OCI-LY1 (cell line): Measurements from ENCODE around the gene SLC17A9.

Experiments used
- H2AFZ ChIP-seq: fragments of 200-600 bp; sonication (generic), shearing (Covaris generic); 2 replicates; pipeline ENCODE4 v1.6.0; 2014; ENCODE audit warnings: antibody characterized with exemption, mild to moderate bottlenecking, low read length
- H3F3A ChIP-seq: fragments of 200-600 bp; sonication (generic), shearing (Covaris generic); 2 replicates; pipeline ENCODE4 v1.6.0; 2014; ENCODE audit warnings: mild to moderate bottlenecking, antibody characterized with exemption, low read length, moderate library complexity; ENCODE audit not compliant: insufficient read depth
- H3K27ac ChIP-seq: fragments of 200-600 bp; sonication (generic); 2 replicates; pipeline ENCODE4 v1.5.1; 2014; ENCODE audit warnings: low read length, mixed run types, mild to moderate bottlenecking, low read depth; ENCODE audit not compliant: poor library complexity, severe bottlenecking
- H3K27me3 ChIP-seq: fragments of 200-600 bp; sonication (generic); 2 replicates; pipeline ENCODE4 v1.6.0; 2014; ENCODE audit warnings: antibody characterized with exemption, mild to moderate bottlenecking, low read length, moderate library complexity; ENCODE audit not compliant: insufficient read depth
- H3K36me3 ChIP-seq: fragments of 200-600 bp; sonication (generic); 2 replicates; pipeline ENCODE4 v1.6.1; 2014; ENCODE audit warnings: mild to moderate bottlenecking, antibody characterized with exemption, low read length, moderate library complexity, mixed read lengths; ENCODE audit not compliant: insufficient read depth
- H3K4me1 ChIP-seq: fragments of 200-600 bp; sonication (generic); 2 replicates; pipeline ENCODE4 v1.5.1; 2014; ENCODE audit warnings: mild to moderate bottlenecking, low read length, moderate library complexity; ENCODE audit not compliant: insufficient read depth, severe bottlenecking
- H3K4me2 ChIP-seq: fragments of 200-600 bp; sonication (generic), shearing (Covaris generic); 2 replicates; pipeline ENCODE4 v1.6.1; 2014; ENCODE audit warnings: low read length
- H3K4me3 ChIP-seq: fragments of 200-600 bp; sonication (generic); 2 replicates; pipeline ENCODE4 v1.5.1; 2014; ENCODE audit warnings: low read length, low read depth, mild to moderate bottlenecking, mixed read lengths; ENCODE audit not compliant: poor library complexity, severe bottlenecking
- H3K79me2 ChIP-seq: fragments of 200-600 bp; shearing (Covaris generic); 2 replicates; pipeline ENCODE4 v1.6.1; 2016; ENCODE audit warnings: mixed run types, low read length, mixed read lengths; ENCODE audit not compliant: insufficient read depth
- H3K9ac ChIP-seq: fragments of 200-600 bp; sonication (generic), shearing (Covaris generic); 2 replicates; pipeline ENCODE4 v1.6.1; 2014; ENCODE audit warnings: mild to moderate bottlenecking, low read length, mixed read lengths
- H3K9me2 ChIP-seq: fragments of 200-600 bp; sonication (generic), shearing (Covaris generic); 2 replicates; pipeline ENCODE4 v1.6.1; 2014; ENCODE audit warnings: low read depth, mild to moderate bottlenecking, low read length, mixed read lengths
- H3K9me3 ChIP-seq: fragments of 200-600 bp; shearing (Covaris generic); 2 replicates; pipeline ENCODE4 v1.6.1; 2014; ENCODE audit warnings: low read length, mixed read lengths
- H4K20me1 ChIP-seq: fragments of 200-600 bp; sonication (generic), shearing (Covaris generic); 2 replicates; pipeline ENCODE4 v1.6.0; 2016; ENCODE audit warnings: mild to moderate bottlenecking, low read length; ENCODE audit not compliant: insufficient read depth
- EZH2 ChIP-seq: fragments of 200-600 bp; sonication (generic), shearing (Covaris generic); IDR thresholded peaks from 2 replicates; pipeline ENCODE4 v1.8.0; 2017; ENCODE audit warnings: borderline replicate concordance, mixed run types, mild to moderate bottlenecking, antibody characterized with exemption, low read length, moderate library complexity, mixed read lengths
- TF ChIP-seq, protein P1 (sequence below): fragments of 200-600 bp; sonication (generic), shearing (Covaris generic); IDR thresholded peaks from 2 replicates; pipeline ENCODE4 v1.5.1; 2017; ENCODE audit warnings: mild to moderate bottlenecking, antibody characterized with exemption, low read length, moderate library complexity, mixed read lengths

SLC17A9 gene

DNA sequence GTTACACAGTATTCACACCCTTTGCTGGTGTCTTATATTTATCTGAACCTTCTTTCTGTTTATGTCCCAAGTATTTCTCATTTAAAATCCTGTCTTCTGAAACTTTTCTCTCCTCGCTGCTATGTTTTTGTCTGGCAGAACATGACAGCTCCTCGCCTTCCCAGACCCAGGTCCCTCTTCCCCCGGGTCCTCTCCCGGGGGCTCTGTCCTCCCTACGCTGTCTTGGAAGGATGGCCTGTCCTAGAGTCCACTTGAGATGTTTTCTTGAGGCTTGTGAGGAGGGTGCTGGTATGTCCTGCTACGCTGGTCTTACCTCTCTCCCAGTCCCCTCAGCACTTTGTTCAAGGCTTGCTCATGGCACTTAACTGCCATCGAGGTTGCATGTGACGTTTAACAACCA, 8.3 kb upstream of the SLC17A9 start:
- peaks cover 18% of the 10 kb centered on the region for H3K79me2 ChIP-seq
- 0 out of 2 replicates have a peak, but pooled peaks cover 2% of the 10 kb centered on the region for H3K9me3 ChIP-seq
- no peaks in the 10 kb centered on the region for H3K9me2 ChIP-seq
- H4K20me1 ChIP-seq: no peaks in the 10 kb centered on the region
- no peak overlapping the region for H3K4me2 ChIP-seq
- H3K27me3 ChIP-seq: no peaks in the 10 kb centered on the region
- H3K4me3 ChIP-seq: no peak overlapping the region
- no peak overlapping the region for H3K27ac ChIP-seq
- H3K36me3 ChIP-seq: peaks cover 86% of the 10 kb centered on the region
- TF ChIP-seq EZH2: no peak
- TF ChIP-seq, protein P1, sequence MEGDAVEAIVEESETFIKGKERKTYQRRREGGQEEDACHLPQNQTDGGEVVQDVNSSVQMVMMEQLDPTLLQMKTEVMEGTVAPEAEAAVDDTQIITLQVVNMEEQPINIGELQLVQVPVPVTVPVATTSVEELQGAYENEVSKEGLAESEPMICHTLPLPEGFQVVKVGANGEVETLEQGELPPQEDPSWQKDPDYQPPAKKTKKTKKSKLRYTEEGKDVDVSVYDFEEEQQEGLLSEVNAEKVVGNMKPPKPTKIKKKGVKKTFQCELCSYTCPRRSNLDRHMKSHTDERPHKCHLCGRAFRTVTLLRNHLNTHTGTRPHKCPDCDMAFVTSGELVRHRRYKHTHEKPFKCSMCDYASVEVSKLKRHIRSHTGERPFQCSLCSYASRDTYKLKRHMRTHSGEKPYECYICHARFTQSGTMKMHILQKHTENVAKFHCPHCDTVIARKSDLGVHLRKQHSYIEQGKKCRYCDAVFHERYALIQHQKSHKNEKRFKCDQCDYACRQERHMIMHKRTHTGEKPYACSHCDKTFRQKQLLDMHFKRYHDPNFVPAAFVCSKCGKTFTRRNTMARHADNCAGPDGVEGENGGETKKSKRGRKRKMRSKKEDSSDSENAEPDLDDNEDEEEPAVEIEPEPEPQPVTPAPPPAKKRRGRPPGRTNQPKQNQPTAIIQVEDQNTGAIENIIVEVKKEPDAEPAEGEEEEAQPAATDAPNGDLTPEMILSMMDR: no peak
- H3K4me1 ChIP-seq: peaks cover 13% of the 10 kb centered on the region
- 0 out of 2 replicates have a peak, but pooled peaks cover 3% of the 10 kb centered on the region for H3F3A ChIP-seq
- no peak overlapping the region for H3K9ac ChIP-seq
- H2AFZ ChIP-seq: no peak overlapping the region

DNA sequence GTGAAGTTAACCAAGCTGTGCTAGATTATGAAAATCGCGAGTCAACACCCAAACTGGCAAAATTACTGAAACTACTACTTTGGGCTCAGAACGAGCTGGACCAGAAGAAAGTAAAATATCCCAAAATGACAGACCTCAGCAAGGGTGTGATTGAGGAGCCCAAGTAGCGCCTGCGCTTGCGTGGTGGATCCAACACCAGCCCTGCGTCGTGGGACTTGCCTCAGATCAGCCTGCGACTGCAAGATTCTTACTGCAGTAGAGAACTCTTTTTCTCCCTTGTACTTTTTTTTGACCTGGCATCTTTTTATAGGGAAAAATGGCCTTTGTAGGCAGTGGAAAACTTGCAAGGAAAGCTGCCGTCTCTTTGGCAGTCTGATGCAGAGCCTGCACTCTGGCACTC, 7.8 kb upstream of the SLC17A9 start:
- no peak overlapping the region for H3K9ac ChIP-seq
- no peak overlapping the region for H3K27ac ChIP-seq
- H3K9me3 ChIP-seq: 0 out of 2 replicates have a peak, but pooled peaks cover 2% of the 10 kb centered on the region
- no peak overlapping the region for H3K4me2 ChIP-seq
- no peak for TF ChIP-seq EZH2
- TF ChIP-seq, protein P1: no peak
- no peak overlapping the region for H3K4me3 ChIP-seq
- no peaks in the 10 kb centered on the region for H3K9me2 ChIP-seq
- H3K79me2 ChIP-seq: peaks cover 12% of the 10 kb centered on the region
- H3K36me3 ChIP-seq: peaks cover 92% of the 10 kb centered on the region
- H4K20me1 ChIP-seq: no peaks in the 10 kb centered on the region
- peaks cover 7% of the 10 kb centered on the region for H3K4me1 ChIP-seq
- no peaks in the 10 kb centered on the region for H3K27me3 ChIP-seq
- H3F3A ChIP-seq: 0 out of 2 replicates have a peak, but pooled peaks cover 3% of the 10 kb centered on the region
- H2AFZ ChIP-seq: no peak overlapping the region

DNA sequence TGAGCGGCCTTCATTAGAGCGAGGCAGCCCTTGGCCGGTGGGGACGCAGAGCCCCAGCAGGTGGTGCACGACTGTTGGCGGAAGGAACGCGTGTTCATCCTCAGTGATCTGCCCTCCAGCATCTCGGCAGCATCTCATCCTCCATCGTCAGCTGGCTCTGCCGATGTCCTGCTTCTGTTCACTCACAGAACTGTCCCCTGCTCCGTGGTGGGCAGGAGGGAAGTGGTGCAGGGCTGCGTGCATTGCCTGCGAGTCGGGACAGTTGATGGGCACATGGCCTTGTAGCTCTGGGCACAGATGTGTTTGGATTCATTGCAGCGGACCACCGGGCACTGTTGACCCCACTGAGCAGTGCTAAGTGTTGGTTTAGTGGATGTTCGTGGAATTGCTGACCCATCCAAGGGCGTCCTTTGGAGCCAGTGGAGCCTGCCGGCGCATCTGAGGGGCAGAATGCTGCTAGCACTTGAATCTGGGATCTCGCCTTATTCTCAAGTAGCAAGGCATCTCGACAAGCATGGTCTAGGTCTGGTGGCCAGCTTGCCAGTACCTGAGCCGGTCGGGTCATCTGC, 6.7 kb upstream of the SLC17A9 start:
- Histone ChIP-seq H3K9me3 (0 out of 2 replicates have a peak, but pooled peaks cover 2% of the 10 kb centered on the region), H2AFZ (no peak overlapping the region), H3K27ac (no peak overlapping the region), H3K79me2 (peaks cover 5% of the 10 kb centered on the region; the same call in 1 of the 2 replicates), H3K36me3 (peaks cover 97% of the 10 kb centered on the region), H3K27me3 (no peaks in the 10 kb centered on the region), H4K20me1 (no peaks in the 10 kb centered on the region), H3K4me3 (no peak overlapping the region), H3K4me2 (no peak overlapping the region), H3K4me1 (no peaks in the 10 kb centered on the region), H3K9ac (no peak overlapping the region), H3K9me2 (no peaks in the 10 kb centered on the region), H3F3A (0 out of 2 replicates have a peak, but pooled peaks cover 3% of the 10 kb centered on the region)
- TF ChIP-seq, protein P1: no peak
- TF ChIP-seq EZH2: no peak
